HL-60 (cell line): Measurements from ENCODE around the gene HAX1.

Experiments used
- DNase-seq, 2 experiments: peaks; one replicate each; pipeline ENCODE4 v3.0.0-alpha.2; 2010 to 2020; ENCODE audit warnings: low read depth in 1 of 2, low spot score in 1 of 2
- H3K27ac ChIP-seq: fragments of 250-450 bp; sonication (Bioruptor Pico); replicated peaks from 2 replicates; pipeline ENCODE4 v1.5.1; 2020; ENCODE audit warnings: mild to moderate bottlenecking, moderate library complexity
- H3K27me3 ChIP-seq: fragments of 250-450 bp; sonication (Bioruptor Pico); 2 replicates; pipeline ENCODE4 v1.5.1; 2021; ENCODE audit warnings: mild to moderate bottlenecking, moderate library complexity; ENCODE audit not compliant: insufficient read depth, poor library complexity, severe bottlenecking
- H3K4me3 ChIP-seq: replicated peaks from 2 replicates; pipeline ENCODE4 v1.5.1; 2011; ENCODE audit warnings: mild to moderate bottlenecking, control low read depth, low read length; ENCODE audit not compliant: insufficient read depth
- CTCF ChIP-seq: IDR thresholded peaks from one replicate; pipeline ENCODE4 v1.5.1; 2011; ENCODE audit warnings: low read length, control low read depth, inconsistent platforms; ENCODE audit not compliant: insufficient read depth
- GABPA ChIP-seq: IDR thresholded peaks from 2 replicates; pipeline ENCODE4 v1.6.1; 2012; ENCODE audit warnings: low read depth
- POLR2AphosphoS5 ChIP-seq: IDR thresholded peaks from 2 replicates; pipeline ENCODE4 v1.6.1; 2012; ENCODE audit warnings: low read depth
- REST ChIP-seq: IDR thresholded peaks from 2 replicates; pipeline ENCODE4 v1.6.1; 2012; ENCODE audit warnings: low read depth; ENCODE audit not compliant: insufficient replicate concordance
- SPI1 ChIP-seq: IDR thresholded peaks from 2 replicates; pipeline ENCODE4 v1.6.1; 2012; ENCODE audit warnings: low read depth, mild to moderate bottlenecking, borderline replicate concordance

Gene HAX1

GRCh38 chr1:154260127-154260526 is 12.3 kb upstream of the HAX1 start:
- Histone ChIP-seq H3K27me3 (no peaks in the 10 kb centered on the region), H3K4me3 (no peak overlapping the region), H3K27ac (no peak overlapping the region)
- TF ChIP-seq CTCF (no peak), GABPA (no peak), REST (no peak), SPI1 (no peak), POLR2AphosphoS5 (no peak)
- DNase-seq = no peak

GRCh38 chr1:154263465-154264332 is 8.7 kb upstream of the HAX1 start:
- Histone ChIP-seq H3K4me3 (no peak overlapping the region), H3K27ac (no peak overlapping the region), H3K27me3 (no peaks in the 10 kb centered on the region)
- DNase-seq = no peak
- no peak for TF ChIP-seq POLR2AphosphoS5
- TF ChIP-seq REST = no peak
- TF ChIP-seq CTCF = no peak
- TF ChIP-seq SPI1 = no peak
- no peak for TF ChIP-seq GABPA

GRCh38 chr1:154264454-154264853 is 8.0 kb upstream of the HAX1 start:
- no peak for TF ChIP-seq SPI1
- no peak for TF ChIP-seq CTCF
- TF ChIP-seq GABPA = no peak
- TF ChIP-seq POLR2AphosphoS5 = no peak
- TF ChIP-seq REST = no peak
- Histone ChIP-seq H3K27ac (no peak overlapping the region), H3K27me3 (no peaks in the 10 kb centered on the region), H3K4me3 (no peak overlapping the region)
- DNase-seq = no peak
